CD4-positive, alpha-beta T cell treated with Interleukin-2 at 100 ng/mL for 4 hours (primary cell): ENCODE data around the gene DOCK1.

Experiments used
- DNase-seq: peaks from one replicate; pipeline ENCODE4 v3.0.0-alpha.2; 2020; ENCODE audit warnings: low spot score

DOCK1 gene

GRCh38 chr10:127179612-127180250 lies 274.5 kb downstream of the DOCK1 start:
- no peak for DNase-seq

DNA sequence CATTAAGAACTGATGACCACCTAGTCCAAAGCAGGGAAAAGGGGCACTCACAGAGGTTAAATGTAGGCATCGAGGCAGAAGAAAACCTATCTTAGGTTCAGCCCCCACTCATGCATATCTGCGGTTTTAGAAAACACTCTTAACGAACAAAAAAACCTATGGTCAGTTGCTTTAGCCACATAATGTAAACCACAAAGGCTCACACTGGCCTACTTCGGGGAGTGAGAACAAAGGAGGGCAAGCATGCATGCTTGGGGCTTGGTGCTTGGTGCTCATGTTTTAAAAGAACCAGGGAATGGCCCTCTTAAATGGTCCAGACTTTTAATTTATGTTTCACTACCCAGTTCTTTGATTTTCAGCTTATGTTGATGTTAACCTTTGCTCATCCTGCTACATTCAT lies 276.9 kb downstream of the DOCK1 start:
- no peak for DNase-seq

DNA sequence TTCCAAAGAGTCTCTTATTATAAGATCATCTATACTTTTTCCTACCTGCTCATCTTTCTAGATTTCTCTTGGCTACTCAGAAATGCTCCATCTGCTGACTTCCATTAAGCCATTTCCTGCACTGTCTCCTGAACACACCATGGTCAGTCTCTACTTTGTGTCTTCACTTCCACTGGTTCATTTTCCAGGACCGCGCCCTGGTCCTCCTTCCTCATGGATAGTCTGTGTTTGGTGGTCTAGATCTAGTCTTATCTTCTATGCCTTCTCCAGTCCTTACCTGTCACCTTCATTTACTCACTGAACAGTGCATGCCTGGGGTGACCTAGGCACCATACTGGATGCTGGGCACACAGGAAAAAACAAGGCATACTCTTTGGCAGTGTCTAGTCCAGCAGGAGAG lies 279.4 kb downstream of the DOCK1 start:
- DNase-seq = no peak

DNA sequence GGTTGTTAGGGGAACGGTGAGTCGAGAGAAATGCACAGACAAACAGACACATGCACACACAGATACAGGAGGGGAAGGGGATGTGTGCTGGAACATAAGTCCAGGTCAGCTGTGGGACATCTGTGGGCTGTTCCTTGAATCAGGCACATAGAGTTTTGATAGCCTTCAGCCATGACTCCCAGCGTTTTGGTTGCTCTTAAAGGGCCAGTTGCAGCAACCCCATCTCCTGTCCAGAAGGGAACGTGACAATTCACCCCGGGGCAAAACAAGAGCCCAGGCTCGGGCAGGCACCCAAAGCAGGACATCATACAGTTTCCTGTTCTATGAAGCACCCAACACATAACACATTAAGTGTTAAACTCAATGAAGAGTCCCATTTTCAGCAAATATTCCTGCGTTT lies 281.6 kb downstream of the DOCK1 start:
- no peak for DNase-seq

DNA sequence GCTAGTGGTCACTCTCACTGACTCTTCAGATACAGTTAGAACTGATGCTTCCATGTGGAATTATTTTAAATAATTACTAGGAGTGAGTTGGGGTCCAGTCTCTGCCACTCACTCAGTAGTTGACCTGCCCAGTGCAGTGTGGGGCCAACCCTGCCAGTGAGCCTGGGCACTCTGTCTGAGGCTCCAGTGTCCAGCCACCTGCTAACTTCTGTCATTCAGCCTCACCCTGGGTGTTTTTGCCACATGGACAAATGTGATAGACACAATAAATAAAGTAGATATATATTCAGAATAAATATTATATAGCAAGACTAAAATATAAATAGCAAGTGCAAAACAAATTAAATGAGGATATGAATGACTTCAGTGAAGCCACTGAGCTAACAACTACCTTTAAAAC lies 284.0 kb downstream of the DOCK1 start:
- no peak for DNase-seq

DNA sequence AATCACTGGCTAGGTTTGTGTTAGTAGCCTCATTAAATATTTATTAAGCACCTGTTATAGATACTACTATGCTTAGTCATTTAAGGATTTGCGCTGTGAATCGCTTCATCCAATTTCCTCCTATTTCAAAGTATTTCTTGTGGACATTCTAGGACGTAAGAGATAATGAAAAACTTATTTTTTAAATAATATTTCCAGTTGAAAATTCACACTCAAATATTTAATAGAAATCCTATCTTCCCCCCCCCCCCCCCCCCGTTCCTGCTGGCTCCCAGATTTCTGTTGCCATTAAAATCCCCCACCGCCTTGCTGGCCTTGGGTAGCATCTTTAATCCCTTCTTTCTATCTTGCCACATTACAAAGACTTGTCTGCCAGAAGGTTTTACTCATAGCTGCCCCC lies 285.2 kb downstream of the DOCK1 start:
- DNase-seq = no peak

GRCh38 chr10:127193125-127193524 lies 287.9 kb downstream of the DOCK1 start:
- no peak for DNase-seq

DNA sequence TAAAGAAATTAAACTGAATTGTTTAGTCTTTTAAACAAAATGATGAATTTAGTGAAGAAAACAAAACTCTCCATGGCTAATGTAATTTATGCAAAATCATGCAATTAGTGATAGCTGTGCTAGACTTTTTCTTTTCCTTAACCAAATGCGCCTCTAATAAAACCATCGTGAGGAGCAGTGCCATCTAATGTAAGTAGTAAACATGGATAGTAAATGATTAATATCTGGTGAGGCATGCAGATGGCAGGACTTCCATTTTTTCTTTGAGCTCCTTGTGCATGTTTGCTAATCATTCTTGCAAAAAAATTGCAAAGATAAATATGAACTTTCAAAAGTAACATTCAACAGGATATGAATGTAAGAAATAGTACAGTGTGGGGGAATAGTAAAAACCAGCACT lies 288.9 kb downstream of the DOCK1 start:
- DNase-seq = no peak

GRCh38 chr10:127194599-127194998 lies 289.4 kb downstream of the DOCK1 start:
- no peak for DNase-seq

DNA sequence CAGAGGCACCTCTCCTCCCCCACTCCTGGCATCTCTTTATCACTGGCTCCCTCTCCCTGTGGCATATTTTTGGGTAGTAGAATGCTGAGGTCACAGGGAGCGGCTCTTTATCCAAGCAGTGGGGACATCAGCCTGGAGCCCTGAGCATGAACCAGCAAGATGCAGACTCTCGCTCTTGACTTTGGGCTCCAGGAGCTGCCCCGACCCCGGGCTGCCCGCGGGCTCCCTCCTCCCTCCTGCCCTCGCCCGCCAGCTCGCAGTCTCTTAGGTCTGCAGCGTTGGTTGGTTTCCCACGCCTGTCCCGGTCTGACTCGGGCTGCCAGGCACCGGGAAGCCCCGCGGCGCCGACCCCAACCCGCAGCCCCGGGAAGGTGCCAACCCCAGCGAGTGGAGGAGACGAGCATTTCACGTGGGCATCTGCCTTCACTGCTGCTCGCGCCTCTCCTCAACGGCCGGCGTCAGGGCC lies 289.8 kb downstream of the DOCK1 start:
- DNase-seq = no peak

- DNase-seq = no peak
Observed at GRCh38 chr10:127195571-127196281, 290.5 kb downstream of the DOCK1 start.

GRCh38 chr10:127196282-127197153 lies 291.3 kb downstream of the DOCK1 start, which contains the start of gene INSYN2A:
INSYN2A (minus strand) TSS chr10:127196591; CDS start chr10:127176395, 20,196 bp downstream.
- no peak for DNase-seq

DNA sequence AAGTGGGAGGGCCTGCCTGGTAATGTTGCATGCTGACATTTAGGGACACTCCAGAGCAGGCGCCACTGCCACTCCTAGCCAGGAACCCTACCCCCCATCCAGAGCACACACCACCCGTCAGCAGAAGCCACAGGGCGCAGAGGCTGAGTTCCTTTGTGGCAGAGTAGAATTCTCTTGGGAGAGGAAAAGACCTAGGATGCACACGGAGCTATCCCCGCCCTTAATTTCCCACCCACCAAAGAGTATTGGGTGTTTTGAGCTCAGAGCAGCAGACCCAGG lies 291.9 kb downstream of the DOCK1 start:
- DNase-seq = no peak

DNA sequence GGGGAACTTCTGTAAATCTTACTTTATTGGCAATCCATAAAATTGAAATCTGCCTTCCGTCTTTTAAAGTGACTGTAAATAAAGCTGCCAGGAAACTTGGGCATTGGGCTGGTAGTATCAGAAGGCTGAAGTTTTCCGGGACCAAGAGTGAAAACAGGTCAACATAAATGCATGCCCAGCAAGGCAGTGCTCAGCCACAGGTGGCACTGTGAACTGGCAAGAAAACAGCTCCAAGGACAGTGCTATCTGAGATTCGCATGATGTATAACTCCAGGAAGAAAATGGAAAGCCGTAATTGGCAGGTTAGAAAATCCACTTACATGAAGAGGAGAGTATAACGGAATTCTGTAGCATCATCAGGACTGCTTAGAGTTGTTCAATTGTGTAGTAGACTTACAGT lies 293.1 kb downstream of the DOCK1 start:
- DNase-seq = no peak

DNA sequence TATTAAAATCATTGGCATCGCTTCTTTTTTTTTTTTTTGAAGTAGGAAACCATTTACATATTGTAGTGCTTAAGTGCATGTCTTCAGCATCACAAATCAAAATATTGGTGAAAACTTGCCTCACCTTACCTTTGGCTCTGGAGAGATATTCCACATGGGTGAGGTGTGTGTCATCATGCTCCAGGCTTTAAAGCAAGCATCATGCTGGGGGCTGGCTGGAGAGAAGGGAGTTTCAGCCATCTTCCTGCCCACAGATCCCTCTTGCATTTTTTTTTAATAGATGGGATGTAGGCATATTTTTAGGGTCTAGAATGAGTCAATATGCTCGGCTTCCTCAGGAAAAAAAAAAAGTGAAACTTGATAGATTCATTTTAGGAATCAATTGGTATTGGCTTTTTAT lies 293.5 kb downstream of the DOCK1 start:
- DNase-seq = no peak

GRCh38 chr10:127200646-127201045 lies 295.4 kb downstream of the DOCK1 start:
- DNase-seq = no peak

DNA sequence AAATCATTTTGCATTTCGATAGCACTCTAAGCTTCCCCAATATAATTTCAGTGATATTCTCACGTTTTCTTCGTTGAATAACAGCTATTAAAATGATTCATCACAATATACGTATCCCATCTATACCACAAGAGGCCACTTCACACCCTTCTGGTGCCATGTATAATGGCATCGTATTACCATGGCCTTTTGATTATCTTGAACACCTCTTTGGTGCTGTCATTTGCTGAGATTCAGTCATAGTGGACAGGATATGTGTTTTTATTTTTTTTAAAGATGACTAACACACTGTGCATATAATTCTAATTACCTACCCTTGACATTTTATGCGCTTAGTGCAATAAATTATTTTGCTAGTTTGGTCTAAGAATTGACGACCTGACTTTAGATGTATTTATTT lies 297.8 kb downstream of the DOCK1 start:
- no peak for DNase-seq

GRCh38 chr10:127207081-127207480 lies 301.9 kb downstream of the DOCK1 start:
- DNase-seq = no peak

DNA sequence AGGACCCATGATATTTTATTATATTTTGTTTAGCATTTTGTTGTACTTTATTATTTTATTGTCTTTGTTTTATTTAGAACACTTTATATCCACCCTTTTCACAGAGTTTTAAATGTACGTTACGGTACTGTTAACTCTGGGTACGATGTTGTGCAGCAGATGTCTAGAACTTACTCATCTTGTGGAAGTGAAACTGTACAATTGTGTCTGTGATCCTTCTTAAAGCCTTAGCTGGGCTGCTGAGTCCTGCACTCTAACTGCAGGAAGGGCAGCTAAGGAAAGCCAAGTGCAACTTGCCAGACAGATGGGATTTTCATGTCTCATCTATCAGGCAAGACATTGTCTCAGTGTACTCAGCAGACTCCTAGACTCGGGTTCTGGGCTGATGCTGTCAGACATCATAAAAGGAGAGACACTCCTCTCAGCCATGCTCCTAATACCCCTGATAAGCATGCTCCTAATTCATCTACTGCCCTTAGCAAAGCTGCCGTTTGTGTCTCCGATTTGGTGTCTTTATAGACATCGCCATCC lies 305.8 kb downstream of the DOCK1 start:
- DNase-seq = no peak

DNA sequence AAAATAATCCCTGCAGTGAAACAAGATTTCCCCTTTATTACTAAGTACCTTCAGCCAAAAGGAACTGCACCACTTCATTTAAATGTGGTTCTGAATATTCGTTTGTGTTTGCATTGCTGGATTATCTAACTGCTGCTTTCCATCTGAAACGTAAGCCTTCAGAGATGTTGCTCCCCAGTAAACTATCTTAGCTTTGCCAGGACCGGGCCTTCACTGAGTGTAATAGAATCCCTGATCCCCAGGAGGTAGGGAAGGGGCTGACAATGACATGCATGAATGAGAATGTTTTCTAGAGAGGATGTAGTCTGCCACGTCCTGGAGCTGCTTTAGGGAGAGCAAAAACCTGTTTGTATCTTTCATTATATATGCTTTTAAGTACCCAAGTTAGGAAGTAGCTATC lies 310.6 kb downstream of the DOCK1 start:
- no peak for DNase-seq

- no peak for DNase-seq
Observed at GRCh38 chr10:127216274-127216673, 311.0 kb downstream of the DOCK1 start.

GRCh38 chr10:127216786-127217185 lies 311.6 kb downstream of the DOCK1 start:
- DNase-seq = no peak

DNA sequence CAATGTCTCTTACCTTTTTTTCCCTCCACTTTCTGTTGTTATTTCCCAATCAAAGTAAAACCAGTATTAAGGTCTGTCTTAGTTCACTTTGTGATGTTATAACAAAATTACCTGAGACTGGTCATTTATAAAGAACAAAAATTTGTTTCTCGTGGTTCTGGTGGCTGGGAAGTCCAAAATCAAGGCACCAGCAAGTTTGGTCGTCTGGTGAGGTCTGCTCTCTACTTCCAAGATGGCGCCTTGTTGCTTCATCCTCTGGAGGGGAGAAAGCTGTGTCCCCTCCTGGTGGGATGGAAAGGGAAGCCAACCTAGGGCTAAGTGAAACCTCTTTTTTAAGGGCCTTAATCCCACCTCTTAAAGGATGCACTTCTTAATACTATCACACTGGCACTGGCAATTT lies 313.4 kb downstream of the DOCK1 start:
- DNase-seq = no peak
